HG03342 (cell line): ENCODE results near the gene KRT1.

ENCODE experiments used
- ATAC-seq: cut with Tn5 transposase; IDR thresholded peaks from one replicate; pipeline ENCODE4 v1.9.1; 2021; ENCODE audit warnings: mild to moderate bottlenecking, moderate library complexity; ENCODE audit not compliant: unreplicated experiment

Gene KRT1

GRCh38 chr12:52641468-52641867 is 38.7 kb downstream of the KRT1 start:
- no peak for ATAC-seq

DNA sequence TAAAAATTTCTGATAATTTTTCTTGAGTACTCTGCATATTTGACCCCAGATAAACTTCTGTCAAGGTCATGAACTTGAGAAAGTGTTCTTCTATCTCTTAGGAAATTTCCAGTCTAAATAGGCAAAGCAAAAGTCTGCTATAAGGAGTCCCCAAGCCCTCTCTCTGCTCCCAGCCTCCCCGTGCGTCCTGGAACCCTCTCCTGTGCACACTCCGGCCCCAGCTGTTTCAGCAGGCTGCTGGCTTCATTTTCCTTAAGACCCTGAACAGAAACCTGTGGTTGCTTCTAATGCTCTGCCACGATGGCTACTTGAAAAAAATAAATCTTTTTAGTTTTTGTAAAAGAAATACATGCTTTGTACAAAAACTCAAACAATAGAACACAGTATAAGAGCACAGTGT is 42.9 kb downstream of the KRT1 start:
- no peak for ATAC-seq

- ATAC-seq: no peak
Measured at GRCh38 chr12:52636592-52637258, 43.5 kb downstream of the KRT1 start.

GRCh38 chr12:52636189-52636588 is 44.0 kb downstream of the KRT1 start:
- no peak for ATAC-seq

GRCh38 chr12:52634266-52635056 is 45.7 kb downstream of the KRT1 start:
- no peak for ATAC-seq

GRCh38 chr12:52633383-52633782 is 46.8 kb downstream of the KRT1 start:
- no peak for ATAC-seq

DNA sequence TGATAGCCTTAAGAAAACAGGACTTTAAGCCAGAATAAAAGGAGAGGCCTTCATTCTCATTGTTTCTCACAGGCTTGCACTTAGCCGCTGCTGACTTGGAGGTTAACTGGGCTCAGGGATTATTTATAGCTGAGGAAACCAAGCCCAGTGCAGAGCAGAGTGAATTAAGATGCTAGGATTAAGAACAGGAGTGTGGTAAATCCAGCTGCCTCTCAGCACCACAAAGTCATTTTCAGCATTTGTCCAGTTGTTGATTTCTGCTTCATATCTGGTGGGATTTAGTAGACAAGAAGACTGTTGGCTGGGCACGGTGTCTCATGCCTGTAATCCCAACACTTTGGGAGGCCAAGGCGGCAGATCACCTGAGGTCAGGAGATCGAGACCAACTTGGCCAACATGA is 47.6 kb downstream of the KRT1 start:
- no peak for ATAC-seq

- no peak for ATAC-seq
Measured at GRCh38 chr12:52631676-52632459, 48.3 kb downstream of the KRT1 start.

GRCh38 chr12:52631264-52631663 is 48.9 kb downstream of the KRT1 start:
- no peak for ATAC-seq

GRCh38 chr12:52630599-52631200 is 49.5 kb downstream of the KRT1 start:
- ATAC-seq: no peak

DNA sequence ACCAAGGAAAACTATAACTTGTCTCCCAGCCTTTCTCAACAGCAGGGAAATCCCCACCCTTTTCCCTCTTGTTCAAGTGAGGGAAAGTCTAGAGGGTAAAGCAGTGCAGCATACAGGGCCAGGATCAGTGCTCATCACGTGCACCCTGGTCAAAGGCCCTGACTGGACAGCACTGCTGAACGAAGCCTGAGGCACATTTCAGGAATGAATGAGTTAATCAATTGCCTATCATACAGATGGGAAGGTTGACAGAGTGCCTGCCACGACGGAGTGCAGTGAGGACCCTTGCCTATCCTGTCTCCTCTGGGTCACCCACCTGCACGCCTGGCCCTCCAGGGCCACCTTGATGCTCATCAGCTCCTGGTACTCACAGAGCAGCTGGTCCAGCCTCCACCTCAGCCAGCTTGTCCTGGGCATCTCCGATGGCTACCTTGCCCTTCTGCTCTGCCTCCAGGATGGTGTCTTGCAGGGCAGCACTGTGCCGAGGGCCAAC is 50.2 kb downstream of the KRT1 start:
- ATAC-seq: no peak

GRCh38 chr12:52629281-52630007 is 50.8 kb downstream of the KRT1 start:
- no peak for ATAC-seq

GRCh38 chr12:52628841-52629240 is 51.4 kb downstream of the KRT1 start:
- no peak for ATAC-seq

- ATAC-seq: no peak
Measured at GRCh38 chr12:52628111-52628507, 52.1 kb downstream of the KRT1 start.

DNA sequence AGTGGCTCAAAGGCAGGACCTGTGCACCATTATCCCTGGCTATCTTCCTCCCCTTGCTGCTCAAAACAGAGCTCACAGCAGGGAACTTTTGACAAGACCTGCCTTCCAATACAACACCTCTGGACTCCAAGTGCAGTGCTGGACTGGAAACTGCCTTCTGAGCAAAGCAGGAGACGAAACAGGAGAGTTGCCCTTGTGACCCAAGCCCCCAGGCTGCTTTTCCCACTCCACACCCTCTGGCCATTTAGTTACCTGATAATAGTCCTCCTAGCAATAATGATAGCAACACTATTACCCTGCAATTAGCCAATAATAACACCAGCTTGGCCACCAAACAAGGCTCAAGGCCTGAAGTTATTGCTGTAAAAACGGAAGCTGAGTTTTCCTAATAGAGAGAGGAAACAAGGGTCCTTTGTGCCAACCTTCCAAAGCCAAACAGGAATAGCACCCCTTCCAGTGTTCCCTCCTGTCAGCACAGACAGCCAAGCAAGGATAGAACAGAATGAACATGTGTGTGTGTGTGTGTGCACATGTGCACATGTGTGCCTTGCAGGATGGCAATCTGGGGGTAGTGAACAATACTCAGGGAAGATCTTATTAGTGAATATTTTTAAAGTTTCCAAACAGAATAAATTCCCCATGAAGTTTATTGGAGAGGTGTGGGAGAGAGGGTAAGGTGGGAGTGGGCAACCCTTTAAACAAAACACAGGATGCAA is 52.7 kb downstream of the KRT1 start:
- no peak for ATAC-seq
